Ascending aorta (tissue), 2 donors: ENCODE results near the gene ERCC8. TPM values are rescaled to one million over a fixed set of nuclear protein-coding genes. Genes with fewer than 3 reads are reported as not detected.

Experiments used
- DNase-seq, 2 donors: peaks; one replicate each; pipeline ENCODE4 v3.0.0-alpha.2; 2019; ENCODE audit warnings: low spot score in 2 of 2
- H3K27ac ChIP-seq, 2 donors: fragments of 200-600 bp; sonication (generic); one replicate each; pipeline ENCODE4 v1.5.1; 2016 to 2017; ENCODE audit warnings: mild to moderate bottlenecking in 1 of 2
- H3K27me3 ChIP-seq: fragments of 200-600 bp; sonication (generic); one replicate; pipeline ENCODE4 v1.5.1; 2017
- H3K36me3 ChIP-seq, 2 donors: fragments of 200-600 bp; sonication (generic); one replicate each; pipeline ENCODE4 v1.5.1; 2016
- H3K4me1 ChIP-seq, 2 donors: fragments of 200-600 bp; sonication (generic); one replicate each; pipeline ENCODE4 v1.5.1; 2016 to 2017; ENCODE audit warnings: mild to moderate bottlenecking in 1 of 2
- H3K4me3 ChIP-seq, 2 donors: fragments of 200-600 bp; sonication (generic); one replicate each; pipeline ENCODE4 v1.5.1; 2016 to 2017; ENCODE audit warnings: mild to moderate bottlenecking in 1 of 2
- H3K9me3 ChIP-seq, 2 donors: fragments of 200-600 bp; sonication (generic); one replicate each; pipeline ENCODE4 v1.5.1; 2016
- CTCF ChIP-seq, 3 experiments: fragments of 200-600 bp in 2 of 3; fragments of 450-650 bp in 1 of 3; sonication (generic) in 2 of 3; IDR thresholded peaks; one replicate each; pipeline ENCODE4 v1.5.1; 2016 to 2019; ENCODE audit warnings: antibody characterized with exemption in 3 of 3, mild to moderate bottlenecking in 1 of 3, moderate library complexity in 1 of 3
- intact Hi-C: fragments of 100-400 bp; cut with DNase I; formaldehyde crosslinking; loops from one replicate; pipeline ENCODE4 v1.15.1; 2023
- total RNA-seq: library from RNA; depleted of rRNA; stranded (reverse); fragments of >200 nt; gene quantifications from one replicate; pipeline ENCODE4 v1.1.0, GENCODE V29; 2016

ERCC8 gene
- total RNA-seq, 1 donor from 2014 or later = 2.3 TPM

DNA sequence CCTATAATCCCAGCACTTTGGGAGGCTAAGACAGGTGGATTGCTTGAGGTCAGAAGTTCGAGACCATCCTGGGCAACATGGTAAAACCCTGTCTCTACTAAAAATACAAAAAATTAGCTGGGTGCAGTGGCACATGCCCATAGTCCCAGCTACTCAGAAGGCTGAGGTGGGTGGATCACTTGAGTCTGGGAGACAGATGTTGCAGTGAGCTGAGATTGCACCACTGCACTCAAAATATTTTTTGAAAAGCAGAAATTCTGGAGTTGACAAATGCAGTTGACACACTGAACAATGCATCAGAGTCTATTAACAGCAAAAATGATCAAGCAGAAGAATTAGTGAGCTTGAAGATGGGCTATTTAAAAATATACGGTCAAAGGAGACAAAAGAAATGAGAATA lies 35.6 kb upstream of the ERCC8 start:
- intact Hi-C loops = no loop called here
- DNase-seq = no peak
- H3K27ac ChIP-seq = no peak overlapping the region
- no peak overlapping the region for H3K4me3 ChIP-seq
- H3K36me3 ChIP-seq = no peaks in the 10 kb centered on the region
- no peak for TF ChIP-seq CTCF (IDR thresholded peaks at IDR 0.05)
- peaks cover 0 to 3% of the 10 kb centered on the region in 2 donors for H3K9me3 ChIP-seq
- no peaks in the 10 kb centered on the region for H3K4me1 ChIP-seq
- H3K27me3 ChIP-seq = no peaks in the 10 kb centered on the region

- Histone ChIP-seq H3K27me3 (no peaks in the 10 kb centered on the region), H3K36me3 (no peaks in the 10 kb centered on the region), H3K9me3 (no peaks in the 10 kb centered on the region), H3K4me1 (no peaks in the 10 kb centered on the region), H3K4me3 (no peak overlapping the region), H3K27ac (no peak overlapping the region)
- no peak for DNase-seq
- no peak for TF ChIP-seq CTCF (IDR thresholded peaks at IDR 0.05)
- intact Hi-C loops = no loop called here
Observed at GRCh38 chr5:60978968-60979367, 34.1 kb upstream of the ERCC8 start.

GRCh38 chr5:60977956-60978737 lies 33.3 kb upstream of the ERCC8 start:
- TF ChIP-seq CTCF (IDR thresholded peaks at IDR 0.05) = no peak
- Histone ChIP-seq H3K27me3 (no peaks in the 10 kb centered on the region), H3K9me3 (no peaks in the 10 kb centered on the region), H3K36me3 (no peaks in the 10 kb centered on the region), H3K4me3 (no peak overlapping the region), H3K4me1 (no peaks in the 10 kb centered on the region), H3K27ac (no peak overlapping the region)
- DNase-seq = no peak
- intact Hi-C loops = no loop called here

GRCh38 chr5:60972231-60972630 lies 27.4 kb upstream of the ERCC8 start:
- peaks cover 0 to 24% of the 10 kb centered on the region in 2 donors for H3K9me3 ChIP-seq
- DNase-seq = no peak
- intact Hi-C loops = no loop called here

GRCh38 chr5:60961685-60962084 lies 16.8 kb upstream of the ERCC8 start:
- peaks cover 3 to 6% of the 10 kb centered on the region in 2 donors for H3K9me3 ChIP-seq
- DNase-seq = no peak
- no peak for TF ChIP-seq CTCF (IDR thresholded peaks at IDR 0.05)
- intact Hi-C loops = no loop called here
- H3K4me1 ChIP-seq = no peaks in the 10 kb centered on the region
- no peaks in the 10 kb centered on the region for H3K36me3 ChIP-seq
- no peaks in the 10 kb centered on the region for H3K27me3 ChIP-seq
- H3K27ac ChIP-seq = no peak overlapping the region
- H3K4me3 ChIP-seq = no peak overlapping the region

More at GRCh38 chr5:60972231-60972630, 27.4 kb upstream of the ERCC8 start:
- Histone ChIP-seq H3K4me3 (no peak overlapping the region), H3K4me1 (no peaks in the 10 kb centered on the region), H3K36me3 (no peaks in the 10 kb centered on the region), H3K27me3 (no peaks in the 10 kb centered on the region), H3K27ac (no peak overlapping the region)
- TF ChIP-seq CTCF (IDR thresholded peaks at IDR 0.05) = no peak
